SU-DHL-6 (cell line): ENCODE results near the gene TTLL8.

ENCODE experiments used
- EZH2phosphoT487 ChIP-seq: fragments of 200-600 bp; sonication (generic), shearing (Covaris generic); conservative IDR thresholded peaks from 2 replicates; pipeline ENCODE4 v1.6.1; 2018; ENCODE audit warnings: mild to moderate bottlenecking, antibody characterized with exemption, low read length, moderate library complexity, mixed read lengths
- TF ChIP-seq, protein P1 (sequence below): fragments of 200-600 bp; sonication (generic); IDR thresholded peaks from one replicate; pipeline ENCODE4 v1.5.1; 2017; ENCODE audit warnings: antibody characterized with exemption, mild to moderate bottlenecking, low read length, moderate library complexity; ENCODE audit not compliant: insufficient read depth, poor library complexity, severe bottlenecking

DNA sequence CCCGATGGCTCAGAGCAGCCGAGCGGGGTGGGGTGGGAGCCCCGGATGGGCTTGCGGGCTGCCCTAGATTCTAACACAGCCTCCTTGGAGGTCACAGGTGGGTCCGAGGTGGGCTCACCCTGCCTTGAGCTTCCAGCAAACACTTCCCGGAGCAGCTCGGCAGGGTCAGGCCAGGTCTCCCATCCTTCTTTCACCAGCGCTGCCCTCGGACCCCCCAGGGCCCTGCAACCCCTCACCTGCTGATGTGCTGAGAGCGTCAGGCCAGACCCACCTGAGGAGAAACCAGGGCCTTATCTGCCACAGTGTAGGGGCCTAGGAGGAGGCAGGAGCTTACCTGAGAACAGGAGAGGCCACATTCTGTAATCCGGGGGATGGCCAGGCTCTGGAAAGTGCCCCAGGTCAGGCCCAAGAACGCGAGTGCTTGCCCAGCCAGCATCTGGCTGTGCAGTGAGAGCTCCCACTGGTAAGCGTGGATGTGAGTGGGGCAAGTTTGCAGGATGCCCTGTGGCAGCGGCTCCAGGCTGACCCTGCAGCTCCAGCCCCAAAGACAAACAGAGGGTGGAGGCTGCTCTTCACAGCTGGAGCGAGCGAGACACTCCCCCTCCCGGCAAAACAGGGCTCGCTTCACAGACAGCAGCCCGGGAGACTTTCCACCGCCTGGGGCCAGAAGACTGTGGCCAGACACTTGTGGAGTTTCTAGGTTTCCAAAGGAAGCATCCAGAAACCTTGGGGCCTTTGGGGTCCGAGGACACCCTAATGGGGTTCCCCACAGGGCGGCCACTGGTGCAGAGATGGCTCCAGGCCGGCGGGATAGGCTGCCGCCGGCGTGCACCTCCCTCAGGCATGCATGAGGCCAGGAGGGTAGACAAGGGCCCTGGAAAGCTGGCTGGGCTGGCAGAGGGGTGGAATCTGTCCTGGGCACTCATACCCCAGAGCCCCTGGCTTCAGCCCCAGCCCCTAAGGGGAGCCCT lies 45.6 kb downstream of the TTLL8 start, which contains the start of gene IL17REL:
- TF ChIP-seq EZH2phosphoT487: no peak
- TF ChIP-seq, protein P1, sequence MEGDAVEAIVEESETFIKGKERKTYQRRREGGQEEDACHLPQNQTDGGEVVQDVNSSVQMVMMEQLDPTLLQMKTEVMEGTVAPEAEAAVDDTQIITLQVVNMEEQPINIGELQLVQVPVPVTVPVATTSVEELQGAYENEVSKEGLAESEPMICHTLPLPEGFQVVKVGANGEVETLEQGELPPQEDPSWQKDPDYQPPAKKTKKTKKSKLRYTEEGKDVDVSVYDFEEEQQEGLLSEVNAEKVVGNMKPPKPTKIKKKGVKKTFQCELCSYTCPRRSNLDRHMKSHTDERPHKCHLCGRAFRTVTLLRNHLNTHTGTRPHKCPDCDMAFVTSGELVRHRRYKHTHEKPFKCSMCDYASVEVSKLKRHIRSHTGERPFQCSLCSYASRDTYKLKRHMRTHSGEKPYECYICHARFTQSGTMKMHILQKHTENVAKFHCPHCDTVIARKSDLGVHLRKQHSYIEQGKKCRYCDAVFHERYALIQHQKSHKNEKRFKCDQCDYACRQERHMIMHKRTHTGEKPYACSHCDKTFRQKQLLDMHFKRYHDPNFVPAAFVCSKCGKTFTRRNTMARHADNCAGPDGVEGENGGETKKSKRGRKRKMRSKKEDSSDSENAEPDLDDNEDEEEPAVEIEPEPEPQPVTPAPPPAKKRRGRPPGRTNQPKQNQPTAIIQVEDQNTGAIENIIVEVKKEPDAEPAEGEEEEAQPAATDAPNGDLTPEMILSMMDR: no peak
